Measurements from ENCODE around the gene SPATA31C1.
"Not testable (repeated sequence)": the region's sequence is repeated elsewhere in the genome, so short reads cannot be mapped to it uniquely, and the experiment has no call there.

Gene SPATA31C1

GRCh38 chr9:87917662-87918061, at the start of gene SPATA31C1:
Gene SPATA31C1 (plus strand): TSS chr9:87917962.
- not testable (repeated sequence) for DNase-seq

- DNase-seq = no peak
These were observed 49.6 kb upstream of the SPATA31C1 start for GRCh38 chr9:87868175-87868574.

GRCh38 chr9:87868635-87869034, 49.1 kb upstream of the SPATA31C1 start:
- DNase-seq = no peak

GRCh38 chr9:87869082-87869481, 48.7 kb upstream of the SPATA31C1 start:
- DNase-seq = no peak

- no peak for DNase-seq
These were observed 46.2 kb upstream of the SPATA31C1 start for GRCh38 chr9:87871425-87872078.

- no peak for DNase-seq
These were observed 45.6 kb upstream of the SPATA31C1 start for GRCh38 chr9:87872079-87872624.

GRCh38 chr9:87873607-87874303, 44.0 kb upstream of the SPATA31C1 start:
- no peak for DNase-seq

GRCh38 chr9:87874304-87874623, 43.5 kb upstream of the SPATA31C1 start:
- DNase-seq = no peak

GRCh38 chr9:87875060-87875459, 42.7 kb upstream of the SPATA31C1 start:
- no peak for DNase-seq

GRCh38 chr9:87875831-87876545, 41.8 kb upstream of the SPATA31C1 start:
- DNase-seq = no peak

- DNase-seq = no peak
These were observed 41.1 kb upstream of the SPATA31C1 start for GRCh38 chr9:87876708-87877107.

GRCh38 chr9:87878989-87879511, 38.7 kb upstream of the SPATA31C1 start:
- no peak for DNase-seq

GRCh38 chr9:87880116-87880515, 37.6 kb upstream of the SPATA31C1 start:
- DNase-seq = no peak

GRCh38 chr9:87880683-87881082, 37.1 kb upstream of the SPATA31C1 start:
- no peak for DNase-seq

- DNase-seq = no peak
These were observed 35.1 kb upstream of the SPATA31C1 start, which contains the start of gene SPATA31E1 for GRCh38 chr9:87882627-87883026. Gene SPATA31E1 (plus strand): TSS chr9:87882877. CDS start chr9:87882892, 15 bp downstream.

- DNase-seq = no peak
These were observed 34.5 kb upstream of the SPATA31C1 start for GRCh38 chr9:87883274-87883673.

- no peak for DNase-seq
These were observed 33.8 kb upstream of the SPATA31C1 start for GRCh38 chr9:87883990-87884389.

- no peak for DNase-seq
These were observed 32.9 kb upstream of the SPATA31C1 start for GRCh38 chr9:87884578-87885459.

- DNase-seq = no peak
These were observed 32.1 kb upstream of the SPATA31C1 start for GRCh38 chr9:87885484-87886189.

GRCh38 chr9:87886210-87886932, 31.4 kb upstream of the SPATA31C1 start:
- no peak for DNase-seq

- DNase-seq = no peak
These were observed 30.7 kb upstream of the SPATA31C1 start for GRCh38 chr9:87886933-87887505.
